Measurements from ENCODE around the gene REEP3.

Gene REEP3

DNA sequence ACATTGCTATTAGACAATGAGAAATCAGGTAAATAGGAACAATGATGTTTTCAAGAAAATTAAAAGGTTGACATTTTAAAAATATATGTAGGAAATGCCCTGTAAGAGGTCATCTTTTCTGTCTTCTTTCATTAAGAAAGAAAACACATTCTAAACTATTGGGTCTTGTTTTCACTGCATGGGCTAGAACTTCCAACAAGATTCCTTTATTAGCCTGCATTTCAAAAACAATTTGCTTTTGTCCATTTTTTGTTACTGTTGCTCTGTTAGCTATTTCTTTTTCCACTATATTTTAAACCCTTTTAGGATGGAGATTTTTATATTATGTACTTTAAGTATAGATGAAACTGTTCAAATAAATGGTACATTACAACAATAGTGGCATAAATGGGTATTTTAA is 9.2 kb downstream of the REEP3 start:
- Histone ChIP-seq H3K4me2 (ENCODE audit: low read length) (no peak overlapping the region), H3K9me3 (ENCODE audit: low read length) (no peaks in the 10 kb centered on the region), H3K27me3 (ENCODE audit: insufficient read depth, low read length) (no peaks in the 10 kb centered on the region), H3K9ac (ENCODE audit: low read length) (no peak overlapping the region), H3K27ac (ENCODE audit: low read depth, low read length, poor library complexity, severe bottlenecking) (no peak overlapping the region), H3K79me2 (ENCODE audit: insufficient read depth, low read length) (peaks cover 28% of the 10 kb centered on the region), H3K9me2 (ENCODE audit: low read depth, low read length) (no peaks in the 10 kb centered on the region), H3K36me3 (ENCODE audit: insufficient read depth, low read length) (no peaks in the 10 kb centered on the region), H3K4me3 (ENCODE audit: low read depth, low read length, poor library complexity, severe bottlenecking) (no peak overlapping the region), H4K20me1 (ENCODE audit: insufficient read depth, low read length) (no peaks in the 10 kb centered on the region), H3F3A (ENCODE audit: insufficient read depth, low read length) (no peaks in the 10 kb centered on the region), H3K4me1 (ENCODE audit: insufficient read depth, low read length, severe bottlenecking) (peaks cover 4% of the 10 kb centered on the region), H2AFZ (ENCODE audit: low read length) (no peak overlapping the region)
- TF ChIP-seq EZH2 (IDR thresholded peaks at IDR 0.05; ENCODE audit: borderline replicate concordance, low read length) (no peak), CTCF (IDR thresholded peaks at IDR 0.05; ENCODE audit: low read length) (no peak)

DNA sequence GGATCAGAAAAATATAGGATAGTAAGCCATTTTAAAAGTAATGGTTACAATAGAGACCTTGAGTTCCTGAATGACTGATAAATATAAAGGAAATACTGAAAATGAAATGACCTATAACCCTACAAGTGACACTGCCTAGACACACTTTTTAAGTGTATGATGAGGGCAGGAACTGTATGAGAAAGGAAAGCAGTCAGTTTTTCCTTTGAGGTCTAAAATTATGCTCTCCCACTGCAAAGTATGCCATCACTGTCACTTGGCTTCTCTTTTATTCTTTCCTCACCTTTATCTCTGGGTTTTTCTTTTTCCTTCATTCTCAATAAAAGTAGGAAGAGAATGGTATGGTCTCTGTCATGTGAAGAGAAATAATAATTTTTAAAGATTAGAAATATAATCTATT is 13.5 kb downstream of the REEP3 start:
- Histone ChIP-seq H2AFZ (ENCODE audit: low read length) (no peak overlapping the region), H3K27me3 (ENCODE audit: insufficient read depth, low read length) (no peaks in the 10 kb centered on the region), H3K4me2 (ENCODE audit: low read length) (no peak overlapping the region), H3K4me3 (ENCODE audit: low read depth, low read length, poor library complexity, severe bottlenecking) (no peak overlapping the region), H4K20me1 (ENCODE audit: insufficient read depth, low read length) (no peaks in the 10 kb centered on the region), H3F3A (ENCODE audit: insufficient read depth, low read length) (no peaks in the 10 kb centered on the region), H3K79me2 (ENCODE audit: insufficient read depth, low read length) (peaks cover 17% of the 10 kb centered on the region; the same call in 1 of the 2 replicates), H3K27ac (ENCODE audit: low read depth, low read length, poor library complexity, severe bottlenecking) (no peak overlapping the region), H3K9me2 (ENCODE audit: low read depth, low read length) (no peaks in the 10 kb centered on the region), H3K36me3 (ENCODE audit: insufficient read depth, low read length) (no peaks in the 10 kb centered on the region), H3K9me3 (ENCODE audit: low read length) (no peaks in the 10 kb centered on the region), H3K9ac (ENCODE audit: low read length) (no peak overlapping the region), H3K4me1 (ENCODE audit: insufficient read depth, low read length, severe bottlenecking) (no peaks in the 10 kb centered on the region)
- no peak for TF ChIP-seq CTCF (IDR thresholded peaks at IDR 0.05; ENCODE audit: low read length)

DNA sequence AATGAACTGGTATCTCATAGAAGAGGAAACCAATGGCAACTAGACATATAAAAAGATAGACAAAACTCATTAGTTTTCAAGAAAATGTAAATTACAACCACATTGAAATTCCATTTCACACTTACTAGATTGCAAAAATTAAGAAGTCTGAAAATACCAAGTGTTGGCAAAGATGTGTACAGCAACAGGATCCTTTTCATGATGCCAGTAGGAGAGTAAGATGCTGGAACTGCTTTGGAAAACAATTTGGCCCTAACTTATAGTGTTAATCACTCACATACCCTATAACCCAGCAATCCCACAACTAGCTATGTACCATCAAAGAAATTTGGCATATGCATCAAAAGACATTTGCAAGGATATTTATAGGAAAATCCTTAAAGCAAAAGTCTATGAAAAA is 15.5 kb downstream of the REEP3 start:
- peaks cover 11% of the 10 kb centered on the region; the same call in 1 of the 2 replicates for H3K79me2 ChIP-seq (ENCODE audit: insufficient read depth, low read length)
- TF ChIP-seq CTCF (IDR thresholded peaks at IDR 0.05; ENCODE audit: low read length) (no peak), EZH2 (IDR thresholded peaks at IDR 0.05; ENCODE audit: borderline replicate concordance, low read length) (no peak)

More for the DNA sequence above, 15.5 kb downstream of the REEP3 start:
- H3K27ac ChIP-seq (ENCODE audit: low read depth, low read length, poor library complexity, severe bottlenecking), result no peak overlapping the region
- no peaks in the 10 kb centered on the region for H4K20me1 ChIP-seq (ENCODE audit: insufficient read depth, low read length)
- H3K9me3 ChIP-seq (ENCODE audit: low read length), result no peaks in the 10 kb centered on the region
- H2AFZ ChIP-seq (ENCODE audit: low read length), result no peak overlapping the region
- no peak overlapping the region for H3K4me2 ChIP-seq (ENCODE audit: low read length)
- no peaks in the 10 kb centered on the region for H3F3A ChIP-seq (ENCODE audit: insufficient read depth, low read length)
- H3K36me3 ChIP-seq (ENCODE audit: insufficient read depth, low read length), result no peaks in the 10 kb centered on the region
- H3K9me2 ChIP-seq (ENCODE audit: low read depth, low read length), result no peaks in the 10 kb centered on the region
- H3K4me3 ChIP-seq (ENCODE audit: low read depth, low read length, poor library complexity, severe bottlenecking), result no peak overlapping the region
- H3K9ac ChIP-seq (ENCODE audit: low read length), result no peak overlapping the region
- H3K4me1 ChIP-seq (ENCODE audit: insufficient read depth, low read length, severe bottlenecking), result peaks cover 4% of the 10 kb centered on the region
- no peaks in the 10 kb centered on the region for H3K27me3 ChIP-seq (ENCODE audit: insufficient read depth, low read length)
